HG03571 (cell line): ENCODE data around the gene BARD1.

Experiments
- ATAC-seq: cut with Tn5 transposase; IDR thresholded peaks from one replicate; pipeline ENCODE4 v1.9.1; 2021; ENCODE audit not compliant: unreplicated experiment

The BARD1 gene

DNA sequence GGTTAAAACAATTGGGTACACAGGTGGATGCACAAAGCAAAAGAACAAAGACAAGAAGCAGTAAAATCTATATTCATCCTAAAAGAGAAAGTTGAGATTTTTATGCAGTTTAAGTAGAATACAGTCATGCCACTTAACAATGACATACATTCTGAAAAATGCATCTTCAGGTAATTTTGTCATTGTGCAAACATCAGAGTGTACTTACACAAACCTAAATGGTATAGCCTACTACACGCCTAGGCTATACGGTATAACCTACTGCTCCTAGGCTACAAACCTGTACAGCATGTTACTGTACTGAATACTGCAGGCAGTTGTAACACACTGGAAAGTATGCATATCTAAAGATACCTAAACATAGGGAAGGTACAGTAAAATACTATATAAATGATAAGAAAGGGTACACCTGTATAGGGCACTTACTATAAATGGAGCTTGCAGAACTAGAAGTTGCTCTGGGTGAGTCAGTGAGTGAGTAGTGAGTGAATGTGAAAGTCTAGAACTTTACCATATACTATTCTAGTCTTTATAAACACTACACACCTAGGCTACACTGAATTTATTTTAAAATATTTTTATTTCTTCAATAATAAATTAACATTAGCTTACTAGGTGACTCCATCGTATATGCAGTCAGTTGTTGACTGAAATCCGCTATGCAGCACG, 132.9 kb downstream of the BARD1 start:
- ATAC-seq = no peak
